ENCODE measurements around the gene TARS3.

DNA sequence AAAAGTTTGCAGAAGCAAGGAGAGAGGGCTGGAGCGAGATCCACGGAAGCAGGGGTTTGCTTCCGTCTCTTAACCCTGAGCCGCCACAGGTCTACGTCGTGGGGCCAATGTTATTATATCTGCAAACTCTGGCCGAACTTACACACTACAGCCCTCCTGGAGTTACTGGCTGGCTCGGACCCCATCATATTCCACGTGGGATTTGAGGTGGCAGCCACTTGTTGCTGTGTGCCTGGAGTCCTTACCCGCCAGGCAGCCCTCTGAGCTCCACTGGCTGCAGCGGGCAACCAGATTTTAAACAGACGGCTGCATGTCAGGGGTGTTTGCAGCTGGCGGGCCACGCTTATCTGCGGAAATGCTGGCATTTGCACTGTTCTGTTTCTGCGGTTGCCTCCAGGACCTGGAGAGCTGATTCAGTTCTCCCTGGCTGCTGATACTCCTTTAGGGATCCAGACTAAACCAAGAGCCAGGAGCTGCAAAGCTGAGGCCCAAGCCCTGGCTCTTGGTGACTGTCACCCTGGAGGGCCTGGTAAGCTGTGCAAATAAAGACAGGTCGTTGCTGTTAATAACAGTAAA lies 106.8 kb downstream of the TARS3 start:
- TF ChIP-seq EZH2 (IDR thresholded peaks at IDR 0.05) (no peak), POLR2AphosphoS5 (IDR thresholded peaks at IDR 0.05; ENCODE audit: borderline replicate concordance, low read depth, low read length) (no peak)

Data from SK-N-MC (cell line).